BLaER1 treated with 17β-estradiol and CSF1 and Interleukin-3, amounts not matched to agents 10 nM and 100 nM (cell line): ENCODE results near the gene NQO2.

ENCODE experiments used
- H3K27ac ChIP-seq, 11 experiments: shearing (Covaris generic); formaldehyde crosslinking; 2 replicates each; pipeline ENCODE4 v1.8.1; 2022
- H3K27me3 ChIP-seq, 11 experiments: shearing (Covaris generic); formaldehyde crosslinking; 2 replicates each; pipeline ENCODE4 v1.8.1; 2022
- H3K36me3 ChIP-seq, 11 experiments: shearing (Covaris generic); formaldehyde crosslinking; 2 replicates each; pipeline ENCODE4 v1.8.1; 2022
- H3K4me1 ChIP-seq, 10 experiments: shearing (Covaris generic); formaldehyde crosslinking; 2 replicates each; pipeline ENCODE4 v1.8.1; 2022
- H3K4me2 ChIP-seq, 11 experiments: shearing (Covaris generic); formaldehyde crosslinking; 2 replicates each; pipeline ENCODE4 v1.8.1; 2022
- H3K4me3 ChIP-seq, 10 experiments: shearing (Covaris generic); formaldehyde crosslinking; 2 replicates each; pipeline ENCODE4 v1.8.1; 2022
- H3K9ac ChIP-seq, 11 experiments: shearing (Covaris generic); formaldehyde crosslinking; 2 replicates each; pipeline ENCODE4 v1.8.1; 2022
- H3K9me3 ChIP-seq, 11 experiments: shearing (Covaris generic); formaldehyde crosslinking; replicated peaks in 1 of 11; 2 replicates each; pipeline ENCODE4 v1.8.1; 2022
- H4K20me1 ChIP-seq, 11 experiments: shearing (Covaris generic); formaldehyde crosslinking; 2 replicates each; pipeline ENCODE4 v1.8.1; 2022
- Cebpa-rat ChIP-seq, 11 experiments: shearing (Covaris generic); IDR thresholded peaks; 2 replicates each; pipeline ENCODE4 v1.8.1; 2022

NQO2 gene

DNA sequence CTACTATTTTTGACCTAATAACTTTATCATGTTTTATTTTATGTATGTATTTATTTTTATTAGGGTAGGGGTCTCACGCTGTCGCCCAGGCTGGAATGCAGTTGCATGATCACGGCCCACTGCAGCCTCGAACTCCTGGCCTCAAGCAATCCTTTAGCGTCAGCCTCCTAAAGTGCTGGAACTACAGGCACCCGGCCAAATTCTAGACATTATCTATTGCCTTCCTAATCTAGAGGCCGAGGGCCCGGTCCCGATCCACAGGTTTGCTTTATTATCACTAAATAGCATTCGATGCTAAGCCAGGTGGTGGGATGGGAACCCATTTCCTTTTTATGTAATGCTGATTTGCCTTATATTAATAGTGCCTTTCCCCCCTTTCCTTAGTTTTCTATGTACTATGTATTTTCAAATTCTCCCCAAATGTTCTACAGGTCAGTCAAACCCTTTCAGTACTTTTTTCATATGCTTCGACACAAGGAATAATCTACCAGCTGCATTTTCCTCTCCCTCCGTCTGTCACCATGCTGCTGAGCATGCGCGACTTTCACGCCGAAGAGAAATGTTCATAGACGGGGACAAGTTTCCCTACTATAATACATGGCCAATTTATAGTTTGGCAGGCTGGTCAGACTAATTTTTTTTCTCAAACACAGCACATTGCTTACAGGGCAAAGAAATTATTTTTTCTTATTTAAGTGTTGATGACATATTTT, 34.7 kb upstream of the NQO2 start:
- Histone ChIP-seq H3K4me3 (no peak overlapping the region), H3K27ac (no peak overlapping the region), H3K4me2 (no peak overlapping the region), H4K20me1 (peaks cover 0 to 25% (median 0%) of the 10 kb centered on the region in 11 experiments; a peak in 5 of 22 replicates), H3K9me3 (no peaks in the 10 kb centered on the region), H3K9ac (no peak overlapping the region), H3K4me1 (peaks cover 0 to 48% (median 0%) of the 10 kb centered on the region in 10 experiments; a peak in 6 of 20 replicates), H3K36me3 (peaks cover 0 to 23% (median 0%) of the 10 kb centered on the region in 11 experiments; a peak in 3 of 22 replicates), H3K27me3 (peaks cover 5 to 43% (median 34%) of the 10 kb centered on the region in 11 experiments; a peak in 21 of 22 replicates)
- TF ChIP-seq Cebpa-rat (IDR thresholded peaks at IDR 0.05) = no peak

GRCh38 chr6:2966347-2966746, 33.3 kb upstream of the NQO2 start:
- H3K9me3 ChIP-seq = no peaks in the 10 kb centered on the region
- H3K27ac ChIP-seq = no peak overlapping the region
- peaks cover 0 to 23% (median 0%) of the 10 kb centered on the region in 11 experiments; a peak in 3 of 22 replicates for H3K36me3 ChIP-seq
- H3K4me2 ChIP-seq = no peak overlapping the region; a peak in 1 of 22 replicates
- peaks cover 10 to 57% (median 48%) of the 10 kb centered on the region in 11 experiments; a peak in 21 of 22 replicates for H3K27me3 ChIP-seq
- H3K9ac ChIP-seq = no peak overlapping the region
- no peak for TF ChIP-seq Cebpa-rat (IDR thresholded peaks at IDR 0.05)
- H3K4me1 ChIP-seq = peaks cover 0 to 45% (median 6%) of the 10 kb centered on the region in 10 experiments; a peak in 16 of 20 replicates
- no peak overlapping the region for H3K4me3 ChIP-seq
- H4K20me1 ChIP-seq = peaks cover 0 to 25% (median 0%) of the 10 kb centered on the region in 11 experiments; a peak in 8 of 22 replicates

GRCh38 chr6:2967936-2968335, 31.8 kb upstream of the NQO2 start:
- Histone ChIP-seq H3K9ac (no peak overlapping the region), H3K27me3 (peaks cover 17 to 73% (median 64%) of the 10 kb centered on the region in 11 experiments), H4K20me1 (peaks cover 0 to 19% (median 0%) of the 10 kb centered on the region in 11 experiments; a peak in 7 of 22 replicates), H3K4me3 (no peak overlapping the region), H3K4me1 (peaks cover 5 to 40% (median 12%) of the 10 kb centered on the region in 10 experiments; a peak in 17 of 20 replicates), H3K36me3 (peaks cover 0 to 23% (median 0%) of the 10 kb centered on the region in 11 experiments; a peak in 3 of 22 replicates), H3K4me2 (no peak overlapping the region), H3K27ac (no peak overlapping the region), H3K9me3 (peaks cover 0 to 11% (median 9%) of the 10 kb centered on the region in 11 experiments; a peak in 19 of 22 replicates)
- TF ChIP-seq Cebpa-rat (IDR thresholded peaks at IDR 0.05) = no peak

- Histone ChIP-seq H3K9me3 (peaks cover 0 to 18% (median 15%) of the 10 kb centered on the region in 11 experiments; a peak in 20 of 22 replicates), H3K4me2 (no peak overlapping the region), H3K4me1 (peaks cover 5 to 33% (median 14%) of the 10 kb centered on the region in 10 experiments; a peak in 18 of 20 replicates), H3K27ac (no peak overlapping the region), H3K4me3 (no peak overlapping the region), H3K36me3 (peaks cover 0 to 23% (median 0%) of the 10 kb centered on the region in 11 experiments; a peak in 3 of 22 replicates), H4K20me1 (peaks cover 0 to 19% (median 0%) of the 10 kb centered on the region in 11 experiments; a peak in 7 of 22 replicates), H3K9ac (no peak overlapping the region), H3K27me3 (peaks cover 24 to 80% (median 71%) of the 10 kb centered on the region in 11 experiments)
- TF ChIP-seq Cebpa-rat (IDR thresholded peaks at IDR 0.05) = no peak
These were observed 31.0 kb upstream of the NQO2 start for GRCh38 chr6:2968600-2969135.

- Histone ChIP-seq H3K4me1 (peaks cover 5 to 30% (median 16%) of the 10 kb centered on the region in 10 experiments; a peak in 18 of 20 replicates), H3K9ac (no peak overlapping the region), H3K9me3 (peaks cover 0 to 23% (median 17%) of the 10 kb centered on the region in 11 experiments; a peak in 20 of 22 replicates), H3K36me3 (peaks cover 0 to 23% (median 0%) of the 10 kb centered on the region in 11 experiments; a peak in 3 of 22 replicates), H3K27ac (no peak overlapping the region), H3K4me2 (peak overlapping the region in 2 of 11 experiments; percentile 83 to 94; a peak in 4 of 22 replicates), H3K4me3 (peak overlapping the region in 1 of 10 experiments; percentile 89; a peak in 1 of 20 replicates), H4K20me1 (peaks cover 0 to 19% (median 0%) of the 10 kb centered on the region in 11 experiments; a peak in 7 of 22 replicates), H3K27me3 (peaks cover 33 to 89% (median 80%) of the 10 kb centered on the region in 11 experiments)
- TF ChIP-seq Cebpa-rat (IDR thresholded peaks at IDR 0.05) = no peak
These were observed 30.1 kb upstream of the NQO2 start for GRCh38 chr6:2969549-2969948.

GRCh38 chr6:2970034-2970685, 29.5 kb upstream of the NQO2 start:
- Histone ChIP-seq H3K27ac (peak overlapping the region in 1 of 11 experiments; percentile 85; a peak in 2 of 22 replicates), H3K4me1 (peaks cover 5 to 30% (median 16%) of the 10 kb centered on the region in 10 experiments; a peak in 18 of 20 replicates), H3K4me2 (peak overlapping the region in 4 of 11 experiments; percentile 83 to 97 (median 95); a peak in 8 of 22 replicates), H3K27me3 (peaks cover 39 to 95% (median 86%) of the 10 kb centered on the region in 11 experiments), H4K20me1 (peaks cover 0 to 19% (median 0%) of the 10 kb centered on the region in 11 experiments; a peak in 6 of 22 replicates), H3K9ac (peak overlapping the region in 3 of 11 experiments; percentile 80 to 91 (median 88); a peak in 6 of 22 replicates), H3K9me3 (peaks cover 0 to 27% (median 17%) of the 10 kb centered on the region in 11 experiments; a peak in 20 of 22 replicates), H3K4me3 (peak overlapping the region in 6 of 10 experiments; percentile 63 to 89 (median 76); a peak in 8 of 20 replicates), H3K36me3 (peaks cover 0 to 23% (median 0%) of the 10 kb centered on the region in 11 experiments; a peak in 3 of 22 replicates)
- TF ChIP-seq Cebpa-rat (IDR thresholded peaks at IDR 0.05) = no peak

GRCh38 chr6:2970753-2971419, 28.8 kb upstream of the NQO2 start:
- Histone ChIP-seq H3K4me3 (peak overlapping the region; percentile 53 to 89 (median 66)), H3K9me3 (peaks cover 0 to 27% (median 17%) of the 10 kb centered on the region in 11 experiments; a peak in 20 of 22 replicates)

More at GRCh38 chr6:2970753-2971419, 28.8 kb upstream of the NQO2 start:
- no peak for TF ChIP-seq Cebpa-rat (IDR thresholded peaks at IDR 0.05)
- peaks cover 0 to 20% (median 0%) of the 10 kb centered on the region in 11 experiments; a peak in 3 of 22 replicates for H3K36me3 ChIP-seq
- peaks cover 5 to 30% (median 16%) of the 10 kb centered on the region in 10 experiments; a peak in 18 of 20 replicates for H3K4me1 ChIP-seq
- H3K9ac ChIP-seq = peak overlapping the region; percentile 33 to 91 (median 60); a peak in 20 of 22 replicates
- H3K27me3 ChIP-seq = peaks cover 41 to 99% (median 94%) of the 10 kb centered on the region in 11 experiments
- peaks cover 0 to 19% (median 0%) of the 10 kb centered on the region in 11 experiments; a peak in 6 of 22 replicates for H4K20me1 ChIP-seq
- H3K4me2 ChIP-seq = peak overlapping the region; percentile 83 to 99 (median 96)
- peak overlapping the region in 5 of 11 experiments; percentile 35 to 85 (median 72); a peak in 9 of 22 replicates for H3K27ac ChIP-seq
